Spleen (tissue), 7 donors: ENCODE results near the gene GPR107.

Source experiments
- POLR2A ChIP-seq, 3 donors: fragments of 450-650 bp; IDR thresholded peaks; one replicate each; pipeline ENCODE4 v1.5.1; 2017; ENCODE audit warnings: antibody characterized with exemption in 3 of 3, mild to moderate bottlenecking in 1 of 3
- POLR2AphosphoS5 ChIP-seq, 3 donors: sonication (generic); formaldehyde crosslinking; IDR thresholded peaks; one replicate each; pipeline ENCODE4 v1.5.1; 2017; ENCODE audit warnings: antibody characterized with exemption in 3 of 3
- TF ChIP-seq, protein P1 (sequence below), 11 experiments: fragments of 200-600 bp in 7 of 11; fragments of 450-650 bp in 4 of 11; sonication (generic) in 4 of 11; IDR thresholded peaks in 8 of 11; conservative IDR thresholded peaks in 3 of 11; 1 replicate in 7 of 11; 2 replicates in 4 of 11; pipeline versions ENCODE4 v1.4.0 to v1.8.0; 2016 to 2021; ENCODE audit warnings: antibody characterized with exemption in 11 of 11, inconsistent platforms in 4 of 11, mild to moderate bottlenecking in 1 of 11
- donor health status: DM: no; HTN: no; CAD: no; lungs with moderate emphysema.
- donor health status: DM: no; HTN: no; CAD: no.
- donor health status: DM: no; HTN: no; CAD: no.

DNA sequence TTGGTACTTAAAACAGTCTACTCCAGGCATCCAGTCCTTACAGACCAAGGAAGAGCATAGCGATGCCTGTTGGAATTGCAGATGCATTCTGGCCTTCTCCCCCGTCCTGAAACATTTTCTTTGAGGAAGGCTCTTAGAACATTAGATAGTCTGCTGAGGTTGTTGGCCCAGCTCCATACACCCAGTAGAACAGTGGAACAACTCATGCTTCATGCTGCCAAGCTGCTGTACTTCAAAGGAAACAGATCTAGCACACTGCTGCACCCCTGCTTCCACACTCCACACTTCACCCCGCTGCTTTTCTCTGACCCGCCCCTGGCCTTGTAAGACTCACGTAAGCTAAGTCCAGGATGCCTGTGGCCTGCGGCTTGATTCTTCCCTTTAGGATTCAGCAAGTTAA lies 85.1 kb downstream of the GPR107 start:
- TF ChIP-seq, protein P1, sequence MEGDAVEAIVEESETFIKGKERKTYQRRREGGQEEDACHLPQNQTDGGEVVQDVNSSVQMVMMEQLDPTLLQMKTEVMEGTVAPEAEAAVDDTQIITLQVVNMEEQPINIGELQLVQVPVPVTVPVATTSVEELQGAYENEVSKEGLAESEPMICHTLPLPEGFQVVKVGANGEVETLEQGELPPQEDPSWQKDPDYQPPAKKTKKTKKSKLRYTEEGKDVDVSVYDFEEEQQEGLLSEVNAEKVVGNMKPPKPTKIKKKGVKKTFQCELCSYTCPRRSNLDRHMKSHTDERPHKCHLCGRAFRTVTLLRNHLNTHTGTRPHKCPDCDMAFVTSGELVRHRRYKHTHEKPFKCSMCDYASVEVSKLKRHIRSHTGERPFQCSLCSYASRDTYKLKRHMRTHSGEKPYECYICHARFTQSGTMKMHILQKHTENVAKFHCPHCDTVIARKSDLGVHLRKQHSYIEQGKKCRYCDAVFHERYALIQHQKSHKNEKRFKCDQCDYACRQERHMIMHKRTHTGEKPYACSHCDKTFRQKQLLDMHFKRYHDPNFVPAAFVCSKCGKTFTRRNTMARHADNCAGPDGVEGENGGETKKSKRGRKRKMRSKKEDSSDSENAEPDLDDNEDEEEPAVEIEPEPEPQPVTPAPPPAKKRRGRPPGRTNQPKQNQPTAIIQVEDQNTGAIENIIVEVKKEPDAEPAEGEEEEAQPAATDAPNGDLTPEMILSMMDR (IDR thresholded peaks at IDR 0.05 in 8 of 11, conservative IDR thresholded peaks at IDR 0.05 in 3 of 11) = no peak
- TF ChIP-seq POLR2A (IDR thresholded peaks at IDR 0.05) = no peak
- no peak for TF ChIP-seq POLR2AphosphoS5 (IDR thresholded peaks at IDR 0.05)
